G401.6 (cell line): ENCODE data around the gene ANGPTL2.

Experiments used
- FAIRE-seq: peaks from 2 replicates; lab custom pipeline; 2012; peaks lifted over from hg19 to GRCh38; lab: Jason Lieb, UNC

The ANGPTL2 gene

DNA sequence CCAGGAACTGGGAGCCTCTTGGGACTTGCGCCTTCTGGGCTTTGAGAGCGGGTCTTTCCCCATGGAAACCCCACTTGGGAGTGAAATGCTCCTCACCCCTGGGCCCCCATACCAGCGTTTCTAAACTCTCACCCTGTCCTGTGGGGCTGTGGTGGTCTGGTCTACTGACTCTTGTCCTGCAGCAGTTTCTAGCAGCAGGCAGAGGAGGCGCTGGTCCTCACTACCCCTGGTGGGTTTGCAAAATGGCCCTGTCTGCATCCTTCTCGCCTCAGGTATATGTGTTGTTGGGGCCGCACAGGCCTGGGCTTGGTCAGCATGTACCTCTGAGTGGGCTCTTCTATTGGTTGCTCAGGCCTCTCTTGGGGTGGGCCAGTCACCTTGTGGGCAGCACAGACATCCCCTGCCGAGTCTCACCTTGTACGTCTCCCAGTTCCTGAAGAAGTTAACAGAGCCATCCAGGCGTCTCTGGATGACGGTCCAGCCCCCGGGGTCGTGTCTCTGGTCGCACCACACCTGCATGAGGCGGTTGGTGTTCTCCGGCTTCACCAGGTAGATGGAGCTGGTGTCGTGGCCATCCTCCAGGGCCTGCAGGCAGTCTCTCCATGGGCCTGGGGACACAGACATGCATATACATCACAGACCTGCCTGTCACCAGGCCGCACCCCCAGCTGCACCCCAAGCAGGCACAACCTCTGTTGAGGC is 29.0 kb downstream of the ANGPTL2 start:
- FAIRE-seq: no peak

DNA sequence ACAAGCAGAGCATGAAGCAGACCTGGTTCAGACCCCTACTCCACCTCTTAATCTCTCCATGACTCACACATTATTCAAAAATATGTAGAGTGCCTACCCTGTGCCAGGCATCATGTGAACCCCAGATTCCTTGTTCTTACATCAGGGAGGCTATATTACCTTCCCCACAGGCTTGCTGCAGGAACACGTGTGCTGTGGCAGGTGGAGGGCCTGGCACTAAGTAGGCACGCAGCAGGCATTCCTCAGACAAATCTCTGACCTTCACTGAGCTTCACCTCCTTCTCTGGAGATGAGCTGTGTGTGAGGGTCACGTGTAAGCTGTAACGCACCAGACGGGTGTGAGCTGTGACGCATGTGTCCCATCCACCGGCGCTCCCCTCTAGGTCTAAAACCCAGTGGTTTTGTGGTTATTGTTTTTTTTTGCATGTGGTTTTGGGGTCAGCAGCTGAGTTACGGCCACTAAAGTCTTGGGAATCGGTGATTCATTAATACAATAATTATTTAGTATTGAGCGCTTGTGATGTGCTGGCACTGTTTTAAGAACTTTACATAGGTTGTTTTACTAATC is 30.3 kb downstream of the ANGPTL2 start:
- FAIRE-seq: no peak

DNA sequence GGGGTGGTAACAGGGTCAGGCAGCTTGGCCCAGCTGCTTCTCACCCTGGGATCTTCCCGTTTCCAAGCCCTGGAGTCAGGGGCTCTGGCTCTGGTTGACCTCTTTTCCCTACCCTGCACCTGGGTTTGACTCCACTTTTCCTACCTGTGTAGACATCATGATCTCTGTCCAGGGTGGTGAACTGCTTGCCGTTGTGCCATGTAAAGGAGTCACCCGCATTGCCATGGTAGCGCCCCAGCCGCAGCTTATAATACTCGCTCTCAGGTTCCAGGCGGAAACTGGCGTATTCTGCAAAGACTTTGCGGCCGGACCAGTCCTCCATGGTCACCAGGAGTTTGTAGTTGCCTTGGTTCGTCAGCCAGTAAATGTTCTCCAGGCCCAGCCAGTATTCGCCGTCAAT is 30.9 kb downstream of the ANGPTL2 start:
- FAIRE-seq: no peak

DNA sequence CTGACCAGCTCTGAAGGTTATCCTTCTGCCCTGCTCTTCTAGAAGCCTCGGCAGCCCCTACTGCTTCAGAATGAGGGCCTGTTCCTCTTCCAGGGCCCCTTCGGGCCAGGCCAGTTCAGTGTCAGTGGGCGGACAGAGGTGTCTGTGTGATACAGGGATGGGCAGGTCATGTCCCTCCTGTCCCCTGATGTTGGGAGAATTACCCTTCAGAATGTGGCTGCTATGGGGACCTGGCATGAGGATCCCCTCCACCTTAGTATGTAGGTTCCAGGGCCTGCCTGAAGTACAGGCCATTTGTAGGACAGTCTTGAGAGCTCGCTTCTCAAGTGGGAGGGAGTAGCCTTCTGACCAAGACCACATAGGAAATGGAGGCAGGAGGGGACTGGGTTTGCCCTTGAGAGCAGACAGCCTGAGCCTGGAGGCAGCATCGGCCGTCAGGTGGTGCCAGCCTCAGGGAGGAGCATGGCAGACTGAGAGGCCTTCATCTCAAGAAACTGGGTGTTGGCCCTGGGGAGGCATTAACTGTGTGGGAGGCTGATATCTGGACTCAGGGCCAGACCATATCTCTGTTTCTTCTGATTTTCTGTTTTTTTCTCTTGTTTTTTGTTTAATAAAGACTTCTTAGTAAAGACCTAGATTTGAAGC is 32.0 kb downstream of the ANGPTL2 start:
- FAIRE-seq: no peak

DNA sequence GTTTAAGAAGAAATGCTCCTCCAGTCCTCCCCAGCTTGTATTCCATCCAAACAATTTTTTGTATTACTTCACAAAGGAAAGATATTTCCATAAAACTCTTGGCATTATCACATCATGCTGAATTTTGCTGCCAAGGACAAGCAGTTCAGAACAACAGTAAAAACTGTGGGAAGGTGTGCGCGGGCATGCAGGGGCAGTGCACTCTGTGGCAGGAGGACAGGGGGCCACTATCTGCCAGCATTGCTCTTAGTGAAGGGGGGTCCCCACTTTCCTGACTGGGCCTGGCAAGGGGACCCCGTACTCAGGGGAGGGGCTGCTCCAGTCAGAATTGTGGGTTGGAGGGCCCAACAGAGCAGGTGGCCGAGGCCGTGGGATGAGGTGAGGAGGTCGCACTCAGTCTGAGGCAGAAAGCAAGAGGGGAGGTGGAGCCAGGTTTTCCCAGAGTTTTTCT is 32.8 kb downstream of the ANGPTL2 start:
- FAIRE-seq: no peak

DNA sequence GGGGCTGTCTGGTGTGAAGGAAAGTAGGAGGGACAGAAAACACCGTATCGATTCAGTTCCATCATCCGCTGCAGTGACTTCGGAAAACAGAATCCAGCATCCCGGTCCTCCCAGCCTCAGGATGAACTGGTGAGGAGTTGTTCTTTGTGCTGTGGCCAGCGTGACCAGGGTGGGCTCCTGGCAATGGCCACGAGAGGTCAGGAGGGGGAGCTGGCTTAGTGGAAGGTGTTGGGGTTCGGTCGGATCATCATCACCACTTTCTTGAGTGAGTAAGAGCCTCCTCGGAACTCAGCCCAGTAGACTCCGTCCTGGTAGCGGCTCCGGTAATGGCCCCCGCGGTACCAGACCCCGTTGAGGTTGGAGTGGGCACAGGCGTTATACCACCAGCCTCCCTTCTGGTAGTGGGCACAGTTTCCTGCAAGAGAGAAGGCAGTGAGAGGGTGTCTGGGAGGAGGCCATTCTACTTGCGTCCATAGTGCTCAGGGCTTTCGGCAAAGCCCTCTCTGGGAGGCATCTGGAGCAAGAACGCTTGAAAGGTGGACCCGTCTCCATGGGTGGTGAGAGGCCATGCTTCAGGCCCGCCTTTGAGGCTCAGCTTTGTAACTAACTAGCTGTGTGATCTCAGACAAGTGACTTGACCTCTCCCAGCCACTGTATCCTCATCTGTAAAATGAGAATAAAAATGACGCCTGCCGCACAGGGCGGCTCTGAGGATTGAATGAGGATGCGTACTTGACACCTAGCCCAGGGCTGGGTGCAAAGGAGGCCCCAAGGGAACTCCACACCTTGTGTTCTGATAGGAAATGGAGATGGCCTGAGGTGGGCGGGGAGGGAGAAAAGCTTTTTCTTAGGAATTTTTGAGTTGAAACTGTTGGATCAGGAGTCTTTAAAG is 33.5 kb downstream of the ANGPTL2 start:
- no peak for FAIRE-seq

DNA sequence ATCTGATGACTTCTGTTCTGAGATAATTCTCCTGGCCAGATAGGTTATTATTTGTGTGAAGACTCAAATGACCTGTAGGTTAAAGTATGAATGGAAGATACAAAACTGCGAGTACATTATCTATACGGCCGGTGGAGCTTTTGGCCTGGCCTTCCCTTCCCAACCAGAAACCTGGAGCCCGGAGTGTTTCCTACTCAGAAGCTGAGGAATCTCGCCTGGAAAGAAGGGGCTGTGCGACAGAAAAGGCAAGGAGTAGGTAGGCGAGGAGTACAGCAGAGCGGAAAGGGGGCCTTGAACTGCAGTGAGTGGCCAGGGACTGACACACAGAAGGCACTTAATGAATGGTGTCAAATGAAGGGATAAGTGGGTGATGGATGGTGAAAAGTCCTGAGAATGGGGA is 34.6 kb downstream of the ANGPTL2 start:
- FAIRE-seq: no peak

DNA sequence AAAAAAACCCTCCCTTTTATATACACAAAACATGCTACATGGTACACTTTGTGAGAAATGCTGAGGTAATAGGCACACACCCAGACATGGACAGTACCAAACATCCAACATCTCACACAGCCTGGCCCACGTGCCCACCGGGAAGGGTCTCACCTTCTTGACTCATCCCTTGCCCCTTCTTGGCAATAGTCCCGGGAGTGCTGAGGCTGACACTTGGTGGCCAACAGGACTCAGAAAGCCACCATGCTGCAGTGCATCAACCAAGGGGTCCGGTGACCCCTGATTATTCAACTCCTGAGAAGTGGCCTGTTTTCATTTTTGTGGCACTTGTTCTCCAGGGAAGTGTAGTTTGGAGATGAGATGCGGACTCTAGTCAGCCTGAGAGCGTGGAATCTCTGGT is 35.0 kb downstream of the ANGPTL2 start:
- no peak for FAIRE-seq

DNA sequence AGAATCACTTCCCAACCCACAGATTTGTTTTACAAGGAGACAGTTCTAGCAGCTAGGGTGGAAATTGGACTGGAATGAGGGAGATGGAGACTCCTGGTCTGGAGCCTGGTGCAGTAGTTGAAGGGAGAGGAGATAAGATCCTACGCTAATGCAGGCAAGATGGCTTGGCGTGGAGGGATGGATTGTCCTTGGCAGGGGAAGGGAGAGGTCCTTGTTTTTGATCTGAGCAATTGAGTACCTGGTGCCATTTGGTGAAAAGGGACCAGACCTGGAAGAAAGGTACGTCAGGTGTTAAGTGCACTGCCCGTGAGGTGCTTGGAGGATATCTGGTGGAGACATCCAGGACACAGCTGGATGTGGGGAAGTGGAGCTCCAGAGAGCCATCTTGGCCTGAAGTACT is 35.7 kb downstream of the ANGPTL2 start:
- no peak for FAIRE-seq

DNA sequence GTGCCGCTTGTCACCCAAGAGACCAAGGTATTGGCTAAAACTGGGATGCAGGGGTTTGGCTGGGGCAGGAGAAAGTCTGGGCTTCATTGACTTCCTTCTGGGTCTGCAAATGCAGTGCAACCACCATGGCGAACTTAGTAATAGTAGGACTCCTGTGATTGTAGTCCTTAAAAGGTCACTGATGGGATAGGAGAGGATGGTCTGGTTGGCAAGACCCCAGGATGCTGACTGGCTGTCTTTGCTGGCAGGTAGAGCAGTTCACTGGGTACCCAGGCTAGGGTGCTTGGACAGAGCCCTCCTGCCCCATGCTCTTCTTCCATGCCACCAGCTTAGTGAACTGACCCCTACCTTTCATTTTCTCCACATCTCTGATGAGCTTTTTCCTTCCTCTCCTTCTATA is 37.2 kb downstream of the ANGPTL2 start:
- FAIRE-seq: no peak

DNA sequence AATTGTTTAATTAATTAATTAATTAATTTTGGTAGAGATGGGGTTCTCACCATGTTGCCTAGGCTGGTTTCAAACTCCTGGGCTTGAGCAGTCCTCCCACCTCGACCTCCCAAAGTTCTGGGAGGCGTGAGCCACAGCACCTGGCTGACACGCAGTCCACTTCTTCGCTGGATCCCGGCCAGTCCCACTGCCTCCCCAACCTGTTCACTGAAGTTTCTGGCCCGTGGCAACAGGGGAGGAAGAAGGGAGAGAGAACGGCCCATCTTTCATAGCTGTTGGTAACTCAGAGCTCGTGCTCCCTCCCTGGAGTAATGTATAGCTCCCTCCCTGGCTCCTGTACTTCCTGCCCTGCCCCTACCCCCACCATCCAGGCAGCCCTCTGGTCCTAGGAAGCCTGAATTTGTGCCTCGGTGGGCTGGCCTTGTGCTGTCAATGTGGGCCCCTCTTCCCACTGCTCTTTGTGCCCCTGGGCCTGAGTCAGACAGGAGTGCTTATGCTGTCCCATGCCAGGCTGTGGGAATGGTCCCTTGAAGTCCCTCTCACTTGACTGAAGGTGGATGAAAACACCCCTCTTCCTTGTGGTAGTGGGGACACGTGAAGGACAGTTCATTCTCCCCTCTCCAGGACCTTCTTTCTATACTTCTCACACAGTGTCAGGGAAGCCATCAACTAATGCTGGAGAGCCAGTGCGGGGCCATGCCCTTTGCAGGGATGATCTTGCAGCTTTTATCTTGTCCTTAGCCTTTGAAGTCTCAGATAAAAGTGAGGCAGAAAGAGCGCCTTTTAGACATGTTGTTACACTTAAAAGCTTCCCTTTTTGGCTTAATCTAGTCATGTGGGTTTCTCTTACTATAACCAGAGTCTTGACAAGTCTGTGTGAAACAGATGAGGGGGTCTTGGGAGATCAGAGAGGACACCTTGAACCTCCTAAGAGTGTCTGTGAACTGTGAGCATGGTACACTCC is 38.1 kb downstream of the ANGPTL2 start:
- FAIRE-seq: no peak

DNA sequence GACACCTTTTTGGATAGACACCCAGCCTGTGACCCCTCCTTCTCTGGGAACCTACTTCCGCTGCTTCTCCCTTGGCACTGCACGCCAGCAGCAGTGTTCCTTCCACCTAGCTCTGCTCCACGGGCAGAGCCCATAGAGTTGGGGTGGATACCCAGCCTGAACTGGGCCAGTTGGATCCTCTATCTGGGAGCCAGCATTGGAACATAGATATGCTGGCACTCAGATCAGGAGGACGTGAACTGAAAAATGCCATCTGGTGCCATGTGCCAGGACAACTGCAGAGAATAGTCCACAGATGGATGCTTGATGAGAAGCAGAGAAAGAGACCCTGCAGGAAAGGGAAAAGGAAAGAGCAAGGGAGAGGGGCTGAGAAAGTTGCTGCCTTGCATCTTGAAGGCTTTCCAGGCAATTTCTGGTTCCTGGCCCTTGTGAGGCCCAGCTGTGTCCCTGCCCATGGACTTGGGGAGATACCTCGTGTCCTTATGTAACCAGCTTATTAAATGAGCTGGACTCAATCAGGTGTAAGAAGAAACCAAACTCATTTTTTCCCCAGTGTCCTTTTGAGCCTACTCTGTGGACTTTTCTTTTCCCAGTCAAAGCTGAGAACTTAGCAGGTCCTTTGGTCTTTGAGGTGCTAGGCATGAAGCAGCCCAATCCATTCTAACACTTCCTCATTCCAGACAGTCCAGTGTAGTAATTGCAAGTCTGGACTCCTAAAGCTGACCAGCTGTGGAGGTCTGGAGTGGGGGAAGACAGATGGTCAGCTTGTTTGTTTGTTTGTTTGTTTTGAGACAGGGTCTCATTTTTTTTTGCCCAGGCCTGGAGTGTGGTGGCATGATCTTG is 39.1 kb downstream of the ANGPTL2 start:
- FAIRE-seq: no peak

DNA sequence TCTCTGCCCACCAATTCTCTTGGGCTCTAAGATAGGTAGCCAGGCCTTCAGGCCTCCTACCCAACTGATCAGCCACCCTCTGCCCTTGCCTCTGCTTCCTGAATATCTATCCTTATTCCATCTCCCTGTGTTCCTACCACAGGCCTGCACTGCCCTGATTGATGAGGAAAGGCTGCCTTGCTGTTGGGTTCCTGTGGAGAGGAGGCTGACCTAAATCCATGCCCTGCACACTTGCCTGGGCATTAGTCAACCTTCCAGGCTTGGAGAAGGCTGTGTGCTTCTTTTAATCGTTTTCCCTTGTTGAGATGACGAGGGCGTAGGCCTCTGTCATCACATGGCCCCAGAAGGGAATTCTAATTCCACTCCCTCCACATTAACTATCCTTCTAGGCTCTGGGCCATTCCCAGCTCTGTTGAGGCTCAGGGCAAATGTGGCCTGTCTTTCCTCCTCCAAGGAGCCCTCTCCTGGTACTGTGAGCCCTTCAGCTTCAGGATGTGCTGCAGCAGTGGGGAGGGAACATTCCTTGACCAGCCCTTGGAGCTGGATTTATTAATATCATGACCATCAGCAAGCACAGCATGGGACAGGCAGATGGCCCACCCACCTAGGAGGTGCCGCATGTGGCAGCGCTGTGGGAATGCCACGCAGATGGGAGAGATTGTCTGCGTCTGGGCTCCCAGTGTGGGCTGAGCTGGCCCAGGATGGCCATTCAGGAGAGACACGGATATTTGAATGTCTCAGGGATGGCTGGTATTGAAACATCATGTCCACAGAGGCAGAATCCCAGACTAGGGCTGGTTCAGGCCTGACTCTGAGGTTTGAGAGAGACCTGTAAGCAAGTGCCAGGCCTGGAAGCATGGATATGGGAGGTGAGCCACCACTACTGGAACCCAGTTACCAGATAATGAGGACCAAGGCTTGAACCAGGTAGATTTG is 40.9 kb downstream of the ANGPTL2 start:
- no peak for FAIRE-seq

DNA sequence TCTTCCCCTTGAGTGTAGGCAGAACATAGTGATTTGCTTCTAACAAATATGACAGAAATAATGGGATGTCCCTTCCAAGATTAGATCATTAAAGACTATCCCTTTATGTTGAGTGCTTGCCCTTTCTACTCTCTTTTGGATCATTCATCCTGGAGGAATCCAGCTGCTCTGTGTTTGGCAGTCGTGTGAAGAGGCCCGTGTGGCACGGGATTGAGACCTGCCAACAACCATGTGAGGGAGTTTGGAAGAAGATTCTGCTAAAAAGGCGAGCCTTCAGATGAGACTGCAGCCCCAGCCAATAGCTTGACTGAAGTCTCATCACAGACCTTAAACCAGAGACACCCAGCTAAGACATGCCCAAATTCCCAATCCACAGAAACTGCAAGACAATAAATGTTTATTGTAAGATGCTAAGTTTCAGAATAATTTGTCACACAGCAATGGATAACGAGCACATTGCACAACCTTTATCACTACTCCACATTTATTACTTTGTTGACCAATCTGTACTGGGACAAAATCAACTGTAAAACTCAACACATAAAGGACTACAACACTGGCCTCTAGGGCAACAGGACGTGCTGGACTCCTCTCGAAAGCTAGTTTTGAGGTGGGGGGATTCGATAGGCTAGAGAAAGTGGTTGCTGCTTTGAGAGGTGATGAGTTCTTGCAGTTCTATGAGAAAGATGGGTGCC is 42.8 kb downstream of the ANGPTL2 start:
- no peak for FAIRE-seq

DNA sequence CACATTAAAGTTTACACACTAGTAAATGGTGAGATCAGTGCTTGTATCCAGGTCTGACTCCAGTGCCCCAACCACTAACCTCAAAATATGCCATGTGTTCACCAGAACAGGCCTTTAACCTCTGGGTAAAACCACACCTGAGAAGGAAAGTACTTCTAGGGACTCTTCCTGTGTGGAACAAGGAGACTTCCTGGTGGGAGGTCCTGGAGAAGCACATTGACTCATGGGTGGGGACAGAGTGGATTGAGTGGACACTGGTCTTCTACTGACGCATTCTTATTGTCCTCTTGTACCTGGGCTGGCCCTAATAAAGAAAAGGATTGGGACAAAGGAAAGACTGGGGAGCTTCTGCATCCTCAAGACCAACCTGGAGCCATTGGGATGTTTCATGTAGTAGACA is 43.4 kb downstream of the ANGPTL2 start:
- no peak for FAIRE-seq

DNA sequence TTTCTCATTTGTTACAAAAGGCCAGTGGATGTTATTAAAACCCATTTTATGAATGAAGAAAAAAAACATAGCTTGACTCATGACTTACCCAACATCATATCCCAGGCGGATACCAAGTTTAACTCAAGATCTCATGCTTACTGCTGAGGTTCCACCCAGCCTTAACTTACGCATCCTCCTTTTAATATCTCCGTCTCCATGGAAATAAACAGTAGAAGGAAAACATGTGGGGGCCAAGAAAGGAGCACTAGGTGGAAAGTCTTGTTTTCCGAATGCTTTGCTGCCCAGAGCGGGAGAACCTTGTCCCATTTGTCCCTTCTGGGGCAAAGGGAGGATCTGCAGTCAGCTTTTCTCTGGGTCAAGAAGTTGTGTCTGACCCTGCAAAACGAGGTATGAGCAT is 44.1 kb downstream of the ANGPTL2 start:
- no peak for FAIRE-seq

DNA sequence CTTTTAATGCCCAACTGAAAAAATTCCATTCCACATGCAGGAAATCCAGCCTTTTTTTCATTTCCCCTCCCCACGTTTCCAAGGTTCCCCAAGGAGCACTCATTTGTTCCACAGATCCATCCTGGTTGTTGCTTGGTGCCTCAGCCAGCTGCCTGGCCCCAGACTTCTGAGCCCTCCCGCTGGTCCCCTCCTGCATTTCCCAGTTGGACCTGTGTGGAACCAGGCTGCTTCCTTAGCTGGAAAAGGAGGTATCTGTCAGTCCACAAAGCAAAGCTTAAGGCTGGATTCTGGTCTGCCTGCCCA is 44.8 kb downstream of the ANGPTL2 start:
- FAIRE-seq: no peak

DNA sequence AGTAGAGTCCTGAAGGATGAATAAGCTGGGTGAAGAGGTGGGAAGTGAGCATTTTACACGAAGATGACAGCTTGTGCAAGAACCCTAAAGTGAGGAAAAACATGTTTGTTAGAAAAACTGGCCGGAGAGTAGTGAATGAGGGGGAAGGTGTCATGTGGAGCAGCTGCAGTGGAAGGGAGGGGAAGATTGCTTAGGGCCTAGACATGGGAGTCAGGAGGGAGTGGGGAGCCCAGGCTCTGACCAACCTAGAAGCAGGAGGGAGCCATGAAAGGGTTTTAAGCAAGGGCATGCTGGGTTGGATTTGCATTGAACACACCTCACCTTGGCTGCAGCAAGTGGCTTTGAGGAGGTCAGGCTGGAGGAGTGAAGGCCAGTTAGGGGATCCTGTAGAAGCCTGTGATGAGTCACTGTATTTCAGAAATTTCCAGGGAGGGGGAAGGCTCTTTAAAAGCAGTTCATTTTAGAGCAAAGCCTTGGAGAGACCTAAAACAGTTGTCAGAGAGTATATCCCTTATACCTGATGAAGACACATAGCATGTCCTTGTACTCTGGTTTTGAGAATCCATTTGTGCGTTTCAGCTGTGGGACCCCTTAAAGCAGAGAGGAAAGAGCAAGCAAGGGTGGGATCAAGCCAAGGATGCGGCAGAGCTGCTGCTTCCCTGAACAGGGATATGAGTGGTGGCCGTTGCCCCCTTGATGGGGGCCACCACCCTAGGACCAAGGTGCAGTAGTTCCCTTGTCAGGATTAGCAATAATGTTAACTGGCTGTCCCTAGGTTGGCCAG is 45.4 kb downstream of the ANGPTL2 start:
- no peak for FAIRE-seq
